ENCODE measurements around the gene FAM174C. TPM values are rescaled to one million over a fixed set of nuclear protein-coding genes. Genes with fewer than 3 reads are reported as not detected.

FAM174C gene
- polyA plus RNA-seq, 4 donors = 13.3 to 29.7 (median 15.8) TPM

- DNase-seq (ENCODE audit: low read depth in 4 of 4, low spot score in 3 of 4) = peak; percentile 88 to 92 (median 91)
Observed at GRCh38 chr19:1260749-1261537, 14.4 kb upstream of the FAM174C start.

DNA sequence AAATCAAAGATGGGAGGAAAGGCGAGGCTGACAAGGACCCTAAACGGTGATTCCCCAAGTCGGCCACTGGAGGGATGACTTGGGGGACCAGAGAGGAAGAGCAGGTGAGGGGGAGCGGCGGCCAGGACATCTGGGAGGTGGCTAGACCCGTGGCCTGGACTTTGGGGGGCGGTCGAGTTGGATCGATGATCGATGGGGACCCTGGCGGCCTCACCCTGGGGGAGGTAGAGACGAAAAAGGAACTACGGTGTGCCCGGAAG is 13.9 kb upstream of the FAM174C start:
- DNase-seq (ENCODE audit: low read depth in 4 of 4, low spot score in 3 of 4) = no peak

DNA sequence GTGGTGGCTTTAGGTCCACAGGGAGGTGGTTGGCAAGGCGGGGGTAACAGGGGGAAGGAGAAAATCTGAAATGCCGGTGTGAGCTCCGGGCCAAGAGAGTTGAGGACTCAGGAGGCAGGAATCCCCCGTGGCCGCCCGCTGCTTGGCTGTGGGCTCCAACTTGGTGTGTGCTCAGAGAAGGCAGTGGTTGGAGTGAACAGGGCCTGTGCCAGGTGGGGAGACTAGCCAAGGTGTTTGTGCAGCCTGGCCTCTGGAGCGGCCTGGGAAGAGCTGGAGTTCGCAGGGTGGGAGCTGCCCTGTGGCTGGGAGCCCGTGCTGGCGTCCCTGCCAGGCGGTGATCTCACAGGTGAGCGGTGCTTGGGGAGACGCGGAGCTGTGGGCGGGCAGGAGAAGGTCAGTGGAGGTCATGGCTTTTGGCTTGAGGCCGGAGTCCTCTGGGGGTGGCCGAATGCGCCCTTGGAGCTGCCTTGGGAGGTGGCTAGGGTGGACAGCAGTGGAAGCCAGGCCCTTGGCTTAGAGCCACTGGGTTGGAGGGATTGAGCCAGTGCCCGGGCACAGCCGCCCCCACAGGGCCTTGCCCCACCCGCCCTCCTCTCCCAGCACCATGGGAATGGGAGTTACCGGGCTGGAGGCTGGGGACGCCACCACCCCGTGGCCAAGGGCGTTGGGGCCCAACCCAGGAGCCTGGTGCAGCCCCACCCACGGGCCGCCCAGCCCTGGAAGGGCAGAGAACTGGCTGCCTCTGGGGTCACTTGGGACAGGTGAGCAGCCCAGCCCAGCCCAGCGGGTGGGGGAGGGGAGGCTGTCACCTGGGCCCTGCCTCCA is 13.3 kb upstream of the FAM174C start:
- no peak for DNase-seq (ENCODE audit: low read depth in 4 of 4, low spot score in 3 of 4)

DNA sequence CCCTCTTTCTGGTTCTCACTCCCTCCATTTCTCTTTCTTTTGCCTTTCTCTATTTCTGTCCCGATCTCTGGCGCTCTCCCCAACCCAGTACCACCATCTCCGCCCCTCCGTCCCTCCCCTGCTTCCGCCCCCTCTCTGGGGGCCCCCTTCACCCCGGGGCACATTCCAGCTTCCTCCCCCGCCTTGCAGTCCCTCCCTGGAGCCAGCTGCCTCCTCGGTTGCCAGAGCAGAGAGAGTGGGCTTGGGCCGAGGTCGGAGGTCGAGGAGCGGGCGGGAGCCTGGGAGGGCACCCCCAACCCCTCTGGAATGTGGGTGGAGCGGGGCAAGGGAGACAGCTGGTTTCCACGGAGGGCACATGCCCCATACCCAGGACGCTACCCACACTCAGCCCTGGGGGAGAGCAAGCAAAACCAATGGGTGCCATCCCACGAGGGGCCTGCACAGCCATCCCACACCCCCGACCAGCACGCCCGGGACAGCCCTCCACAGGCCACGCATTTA is 12.7 kb upstream of the FAM174C start:
- no peak for DNase-seq (ENCODE audit: low read depth in 4 of 4, low spot score in 3 of 4)

DNA sequence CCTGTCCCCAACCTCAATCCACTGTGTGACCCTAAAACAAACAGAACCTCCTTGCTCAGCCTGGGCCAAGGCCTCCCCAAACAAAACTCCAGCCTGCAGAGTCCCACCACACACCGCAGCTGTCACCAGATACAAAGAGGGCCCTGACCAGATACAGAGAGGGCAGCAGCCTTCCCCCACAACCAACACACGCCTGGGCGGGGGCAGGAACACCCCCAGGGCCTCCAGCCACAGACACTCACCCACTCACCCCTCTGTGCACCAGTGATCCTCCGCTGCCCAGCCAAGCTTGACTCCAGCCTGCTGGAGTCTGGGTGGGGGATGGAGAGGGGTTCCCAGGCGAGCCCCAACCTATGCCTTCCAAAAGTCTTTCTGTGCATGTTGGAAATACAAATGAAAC is 12.1 kb upstream of the FAM174C start:
- no peak for DNase-seq (ENCODE audit: low read depth in 4 of 4, low spot score in 3 of 4)

DNA sequence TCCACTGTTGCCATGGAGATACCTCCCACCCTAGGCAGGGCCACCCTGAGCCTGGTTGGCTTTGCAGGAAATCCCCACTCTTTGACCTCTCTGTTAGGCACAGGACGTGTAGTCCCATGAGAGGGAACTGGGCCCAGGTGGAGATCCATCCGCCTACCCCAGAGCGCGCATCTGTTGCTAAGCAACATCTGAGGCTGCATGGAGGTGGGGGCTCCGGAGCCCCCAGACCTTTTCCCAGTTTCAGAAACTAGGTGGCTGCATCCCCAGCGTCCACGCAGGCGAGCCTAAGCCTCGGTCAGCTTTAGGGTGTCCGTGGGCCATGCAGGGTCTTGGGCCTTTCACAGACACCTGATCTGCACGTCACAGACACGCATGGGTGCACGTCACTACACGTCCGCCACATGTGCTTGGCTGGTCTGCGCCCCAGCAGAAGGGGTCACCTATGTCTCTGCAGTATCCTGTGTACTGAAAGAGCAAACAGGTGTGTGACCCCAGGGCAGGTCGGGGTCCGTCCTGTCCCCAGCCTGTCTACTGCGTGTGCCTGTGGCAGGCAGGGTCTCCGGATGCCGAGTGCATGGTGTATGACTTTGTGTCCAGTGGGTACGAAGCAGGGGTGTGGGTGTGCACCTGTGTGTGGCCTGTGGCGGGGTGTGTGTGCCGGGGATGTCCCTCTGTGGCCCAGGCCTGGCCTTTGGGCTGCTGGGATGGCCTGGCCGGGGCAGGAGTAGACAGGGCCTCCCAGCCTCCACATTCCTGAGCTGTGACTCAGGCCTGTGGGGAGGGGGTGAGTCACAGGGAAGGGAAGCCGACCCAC is 10.3 kb upstream of the FAM174C start:
- DNase-seq (ENCODE audit: low read depth in 4 of 4, low spot score in 3 of 4) = no peak

- DNase-seq (ENCODE audit: low read depth in 4 of 4, low spot score in 3 of 4) = no peak
Observed at GRCh38 chr19:1265615-1266128, 9.7 kb upstream of the FAM174C start.

- no peak for DNase-seq (ENCODE audit: low read depth in 4 of 4, low spot score in 3 of 4)
Observed at GRCh38 chr19:1266129-1266915, 9.0 kb upstream of the FAM174C start.

DNA sequence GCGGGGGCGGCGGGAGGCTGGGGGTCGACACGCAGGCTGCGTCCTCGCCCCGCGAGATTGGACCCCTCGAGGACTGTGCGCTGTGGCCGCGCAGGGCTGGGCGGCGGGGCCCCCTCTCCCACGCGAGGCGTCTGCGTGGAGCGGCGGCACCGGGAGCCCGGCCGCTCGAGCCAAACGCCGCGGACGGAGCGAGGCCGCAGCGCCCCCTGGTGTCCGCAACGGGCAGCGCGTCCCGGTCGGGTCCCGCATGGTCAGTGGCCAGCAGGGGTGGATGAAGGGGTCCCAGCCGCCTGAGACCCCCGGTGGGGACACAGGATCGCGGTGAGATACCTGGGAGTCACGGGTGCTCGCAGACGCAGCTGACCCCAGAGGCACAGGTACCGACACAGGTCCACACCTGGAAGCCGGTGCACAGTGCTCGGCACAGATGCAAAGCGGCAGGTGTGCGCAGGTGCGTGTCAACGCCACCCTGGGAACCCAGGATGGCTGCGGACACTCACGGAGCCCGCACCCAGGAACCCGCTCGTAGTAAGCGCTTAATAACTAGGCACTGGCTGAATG is 8.3 kb upstream of the FAM174C start:
- no peak for DNase-seq (ENCODE audit: low read depth in 4 of 4, low spot score in 3 of 4)

GRCh38 chr19:1267477-1268225 is 7.7 kb upstream of the FAM174C start:
- no peak for DNase-seq (ENCODE audit: low read depth in 4 of 4, low spot score in 3 of 4)

DNA sequence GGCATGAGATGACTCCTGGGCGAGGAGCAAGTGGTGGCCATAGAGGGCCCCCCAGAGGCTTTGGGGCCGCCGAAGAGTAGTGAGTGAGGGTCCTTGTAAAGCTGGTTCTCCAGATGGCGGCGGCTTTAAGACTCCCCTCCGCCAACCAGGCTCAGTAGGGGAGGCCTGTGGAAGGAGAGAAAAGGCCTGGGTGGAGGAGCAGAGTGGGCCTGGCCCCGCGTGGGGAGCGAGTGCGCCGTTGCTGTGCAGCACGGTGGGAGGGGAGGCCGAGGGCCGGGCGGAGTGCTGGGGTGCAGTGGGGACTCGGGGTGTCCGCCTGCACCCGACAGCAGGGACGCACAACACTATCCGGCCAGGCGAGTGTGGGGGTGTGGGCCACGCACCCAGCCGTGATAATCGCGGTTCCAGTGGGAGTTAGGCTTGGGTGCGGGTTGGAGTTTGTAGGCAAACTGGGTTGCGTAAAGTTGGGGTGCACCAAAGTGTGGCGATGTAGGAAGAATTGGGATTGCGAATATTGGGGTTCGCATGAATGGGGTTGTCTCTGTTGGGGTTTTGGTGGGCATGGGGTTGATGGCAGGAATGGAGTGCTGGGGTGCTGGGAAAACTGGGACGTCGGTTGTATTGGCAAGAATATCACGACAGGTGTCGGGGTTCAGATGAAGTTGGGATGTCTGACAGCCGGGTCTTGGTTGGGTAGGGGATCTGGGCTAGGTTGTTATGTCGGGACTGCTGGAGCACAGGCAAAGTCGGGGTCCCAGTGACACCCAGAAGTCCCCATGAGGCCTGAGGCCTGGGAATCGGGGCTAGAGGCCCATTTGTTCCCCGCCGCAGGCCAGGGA is 6.9 kb upstream of the FAM174C start:
- DNase-seq (ENCODE audit: low read depth in 4 of 4, low spot score in 3 of 4) = no peak

DNA sequence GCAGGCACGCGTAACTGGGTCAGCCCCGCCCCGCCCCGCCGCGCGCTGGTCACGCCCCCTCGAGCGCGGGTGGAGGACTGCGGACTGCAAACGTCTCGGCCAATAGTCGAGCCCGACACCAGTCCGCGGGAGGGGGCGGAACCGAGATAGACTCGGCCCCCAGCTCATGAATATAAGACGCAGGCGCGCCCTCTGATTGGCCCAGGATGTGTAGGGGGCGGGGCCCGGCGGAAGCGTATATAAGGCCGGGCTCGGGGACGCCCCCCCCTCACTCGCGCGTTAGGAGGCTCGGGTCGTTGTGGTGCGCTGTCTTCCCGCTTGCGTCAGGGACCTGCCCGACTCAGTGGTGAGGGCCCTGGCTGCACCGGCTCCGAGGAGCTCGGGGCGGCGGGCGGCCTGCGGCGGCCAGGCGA is 6.3 kb upstream of the FAM174C start, which contains the start of gene CIRBP:
TSS of gene CIRBP (plus strand) at position 268 of the 413 bp plus-strand sequence. CDS start 1,602 bp downstream, outside the sequence.
- DNase-seq (ENCODE audit: low read depth in 4 of 4, low spot score in 3 of 4) = peak; percentile 93 to 97 (median 96)

- no peak for DNase-seq (ENCODE audit: low read depth in 4 of 4, low spot score in 3 of 4)
Observed at GRCh38 chr19:1269478-1270212, 5.7 kb upstream of the FAM174C start.

DNA sequence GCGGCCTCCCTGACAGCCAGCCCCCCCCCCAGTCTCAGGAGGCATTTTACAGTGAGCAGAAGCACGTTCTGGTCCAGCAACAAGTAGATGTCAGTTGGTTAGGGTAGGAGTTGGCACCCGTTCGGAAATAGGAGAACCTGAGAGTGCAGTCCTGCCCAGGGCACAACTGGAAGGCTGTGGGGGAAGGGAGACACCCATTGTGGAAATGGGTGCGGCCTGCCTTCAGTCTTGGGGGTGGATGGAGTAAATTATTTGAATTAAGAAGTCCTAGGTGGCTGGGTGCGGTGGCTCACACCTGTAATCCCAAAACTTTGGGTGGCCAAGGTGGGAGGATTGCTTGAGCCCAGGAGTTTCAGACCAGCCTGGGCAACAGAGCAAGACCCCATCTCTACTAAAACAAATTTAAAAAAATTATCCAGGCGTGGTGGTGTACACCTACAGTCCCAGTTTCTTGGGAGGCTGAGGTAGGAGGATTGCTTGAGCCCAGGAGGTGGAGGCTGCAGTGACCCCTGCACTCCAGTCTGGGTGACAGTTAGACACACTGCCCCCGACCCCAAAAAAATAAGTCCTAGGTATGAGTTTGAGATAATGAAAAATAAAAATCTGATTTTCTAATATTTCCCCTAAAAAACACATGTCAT is 5.0 kb upstream of the FAM174C start:
- no peak for DNase-seq (ENCODE audit: low read depth in 4 of 4, low spot score in 3 of 4)

DNA sequence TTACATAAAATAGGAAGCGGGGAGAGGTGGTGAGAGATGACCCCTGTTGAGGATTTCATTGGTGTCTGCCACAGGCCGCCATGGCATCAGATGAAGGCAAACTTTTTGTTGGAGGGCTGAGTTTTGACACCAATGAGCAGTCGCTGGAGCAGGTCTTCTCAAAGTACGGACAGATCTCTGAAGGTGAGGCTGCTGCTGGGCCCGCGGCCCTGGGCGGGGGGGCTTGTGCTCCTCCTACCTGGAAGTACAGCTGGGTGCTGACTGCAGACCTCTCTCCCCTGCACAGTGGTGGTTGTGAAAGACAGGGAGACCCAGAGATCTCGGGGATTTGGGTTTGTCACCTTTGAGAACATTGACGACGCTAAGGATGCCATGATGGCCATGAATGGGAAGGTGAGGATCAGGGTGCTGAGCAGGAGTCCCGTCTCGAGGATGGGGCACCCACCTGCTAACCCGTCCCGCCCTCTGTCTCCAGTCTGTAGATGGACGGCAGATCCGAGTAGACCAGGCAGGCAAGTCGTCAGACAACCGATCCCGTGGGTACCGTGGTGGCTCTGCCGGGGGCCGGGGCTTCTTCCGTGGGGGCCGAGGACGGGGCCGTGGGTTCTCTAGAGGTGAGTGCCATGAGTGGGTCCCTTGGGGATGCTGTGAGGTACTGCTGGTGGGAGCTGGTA is 4.3 kb upstream of the FAM174C start:
- DNase-seq (ENCODE audit: low read depth in 4 of 4, low spot score in 3 of 4) = no peak
